Stomach (tissue), 19 donors: ENCODE results near the gene NEDD4. TPM values are rescaled to one million over a fixed set of nuclear protein-coding genes. Genes with fewer than 3 reads are reported as not detected.

ENCODE experiments used
- DNase-seq, 2 donors: peaks; one replicate each; pipeline versions ENCODE4 v3.0.0 to v3.0.0-alpha.2; 2013 to 2019
- H3K27ac ChIP-seq, 5 donors: fragments of 200-600 bp in 4 of 5; sonication (generic) in 4 of 5; one replicate each; pipeline ENCODE4 v1.5.1; 2013 to 2019; ENCODE audit warnings: mild to moderate bottlenecking in 1 of 5, moderate library complexity in 1 of 5
- H3K27me3 ChIP-seq, 3 donors: fragments of 200-600 bp; sonication (generic); one replicate each; pipeline ENCODE4 v1.5.1; 2017 to 2019; ENCODE audit warnings: mixed run types in 1 of 3
- H3K36me3 ChIP-seq, 4 donors: fragments of 200-600 bp; sonication (generic); 1 replicate in 3 of 4; 2 replicates in 1 of 4; pipeline ENCODE4 v1.5.1; 2016 to 2019
- H3K4me1 ChIP-seq, 4 donors: fragments of 200-600 bp; sonication (generic); one replicate each; pipeline ENCODE4 v1.5.1; 2016 to 2019
- H3K4me3 ChIP-seq, 4 donors: fragments of 200-600 bp; sonication (generic) in 3 of 4; one replicate each; pipeline ENCODE4 v1.5.1; 2016 to 2019; ENCODE audit warnings: mild to moderate bottlenecking in 1 of 4
- H3K9me3 ChIP-seq, 4 donors: fragments of 200-600 bp; sonication (generic); one replicate each; pipeline ENCODE4 v1.5.1; 2016 to 2019
- CTCF ChIP-seq, 7 experiments: fragments of 450-650 bp in 4 of 7; fragments of 200-600 bp in 3 of 7; sonication (generic) in 3 of 7; IDR thresholded peaks; one replicate each; pipeline ENCODE4 v1.5.1; 2016 to 2019; ENCODE audit warnings: antibody characterized with exemption in 7 of 7, control low read depth in 2 of 7, mild to moderate bottlenecking in 1 of 7
- EP300 ChIP-seq: sonication (generic); formaldehyde crosslinking; IDR thresholded peaks from one replicate; pipeline ENCODE4 v1.6.1; 2017; ENCODE audit warnings: antibody characterized with exemption
- POLR2A ChIP-seq, 4 donors: fragments of 450-650 bp; IDR thresholded peaks; one replicate each; pipeline ENCODE4 v1.6.1; 2016; ENCODE audit warnings: antibody characterized with exemption in 4 of 4, control low read depth in 2 of 4, mild to moderate bottlenecking in 1 of 4, moderate library complexity in 1 of 4
- POLR2AphosphoS5 ChIP-seq, 3 donors: sonication (generic); formaldehyde crosslinking; IDR thresholded peaks; one replicate each; pipeline ENCODE4 v1.6.1; 2016; ENCODE audit warnings: antibody characterized with exemption in 3 of 3
- WGBS, 5 donors: extraction: QIAGEN DNeasy Blood & Tissue Kit in 3 of 5; methylation state at CpG; one replicate each; pipeline versions ENCODE4 v1.1.5 to v1.1.7; 2013 to 2018; 5-methylcytosine and 5-hydroxymethylcytosine counted together
- intact Hi-C: fragments of 100-400 bp; cut with DNase I; formaldehyde crosslinking; loops from one replicate; pipeline ENCODE4 v1.15.1; 2023; ENCODE audit warnings: low total_unique reads
- long read RNA-seq, 10 donors: transcript quantifications; one replicate each; lab custom pipeline, GENCODE V29; 2026
- polyA plus RNA-seq, 3 donors: library from polyadenylated mRNA; stranded (reverse); fragments of 200-250 nt; gene quantifications; one replicate each; pipeline ENCODE4 v1.2.3, GENCODE V29; 2013
- total RNA-seq, 5 donors: library from RNA; depleted of rRNA; stranded (reverse); fragments of >200 nt; gene quantifications; one replicate each; pipeline versions ENCODE4 v1.1.0 to v1.2.3, GENCODE V29; 2014 to 2016
- donor health status: healthy with polysubstance abuse.
- donor health status: Bipolar disorder and iron deficiency.
- donor health status: healthy.

NEDD4 gene
- total RNA-seq (10 to 100 TPM in 4 of 5 donors, 1 to 10 TPM in 1; 2.9 to 40.8 (median 29.2) TPM), polyA plus RNA-seq (1 to 10 TPM; 2.9 to 4.9 (median 3.2) TPM)
- long read RNA-seq, donor 1: 0 reads
- long read RNA-seq, donor 2, partial matches to known transcripts: 0 of 1 reads
- long read RNA-seq, donor 2, other reads (novel, unspliced or antisense): 0 of 1 reads
- long read RNA-seq, donor 3, full-length matches to known transcripts: 1 of 1 reads
- long read RNA-seq, donor 3, partial matches to known transcripts: 0 of 1 reads
- long read RNA-seq, donor 3, other reads (novel, unspliced or antisense): 0 of 1 reads
- long read RNA-seq, donor 4: 0 reads
- long read RNA-seq, donor 5: 0 reads
- long read RNA-seq, donor 6, partial matches to known transcripts: 0 of 1 reads
- long read RNA-seq, donor 6, other reads (novel, unspliced or antisense): 0 of 1 reads
- long read RNA-seq, donor 7: 0 reads
- long read RNA-seq, donor 8, partial matches to known transcripts: 0 of 1 reads
- long read RNA-seq, donor 8, other reads (novel, unspliced or antisense): 0 of 1 reads
- long read RNA-seq, donor 9, full-length matches to known transcripts: 1 of 1 reads
- long read RNA-seq, donor 9, partial matches to known transcripts: 0 of 1 reads
- long read RNA-seq, donor 9, other reads (novel, unspliced or antisense): 0 of 1 reads
- long read RNA-seq, donor 10, full-length matches to known transcripts: 1 of 1 reads
- long read RNA-seq, donor 10, partial matches to known transcripts: 0 of 1 reads
- long read RNA-seq, donor 10, other reads (novel, unspliced or antisense): 0 of 1 reads

GRCh38 chr15:55993111-55993803 lies at the start of gene NEDD4:
Gene NEDD4 (minus strand): TSS chr15:55993612. CDS start chr15:55993555, 57 bp downstream.
- peak; percentile 79 to 96 for DNase-seq
- Histone ChIP-seq H3K27me3 (no peaks in the 10 kb centered on the region), H3K9me3 (no peaks in the 10 kb centered on the region), H3K4me3 (peak within 1 kb of the TSS; percentile 78 to 89 (median 86)), H3K36me3 (no peaks in the 10 kb centered on the region), H3K4me1 (peaks cover 15 to 25% (median 20%) of the 10 kb centered on the region in 4 donors), H3K27ac (peak within 1 kb of the TSS; percentile 81 to 95 (median 89))
- 0 to 1% (median 0%) methylated on average over 24 to 83 of the region's 83 CpGs for WGBS, 5 donors
- peak in 2 of 3 donors; percentile 69 to 73 for TF ChIP-seq POLR2AphosphoS5 (IDR thresholded peaks at IDR 0.05)
- peak in 5 of 7 experiments; percentile 22 to 56 (median 24) for TF ChIP-seq CTCF (IDR thresholded peaks at IDR 0.05)
- TF ChIP-seq POLR2A (IDR thresholded peaks at IDR 0.05): no peak
- no peak for TF ChIP-seq EP300
- intact Hi-C loops: no loop called here

GRCh38 chr15:56042498-56042897 lies 49.1 kb upstream of the NEDD4 start:
- TF ChIP-seq CTCF (IDR thresholded peaks at IDR 0.05): no peak
- no peak for TF ChIP-seq POLR2A (IDR thresholded peaks at IDR 0.05)
- TF ChIP-seq POLR2AphosphoS5 (IDR thresholded peaks at IDR 0.05): no peak
- no peak for TF ChIP-seq EP300
- peaks cover 0 to 5% (median 0%) of the 10 kb centered on the region in 4 donors for H3K9me3 ChIP-seq
- no peak overlapping the region for H3K27ac ChIP-seq
- H3K4me1 ChIP-seq: peaks cover 0 to 9% (median 5%) of the 10 kb centered on the region in 4 donors
- WGBS, 5 donors: 59 to 79% (median 65%) methylated on average over 4 of the region's 4 CpGs
- intact Hi-C loops: no loop called here
- H3K36me3 ChIP-seq: no peaks in the 10 kb centered on the region
- no peak overlapping the region for H3K4me3 ChIP-seq
- H3K27me3 ChIP-seq: no peaks in the 10 kb centered on the region
- no peak for DNase-seq

GRCh38 chr15:56042031-56042430 lies 48.6 kb upstream of the NEDD4 start:
- 51 to 81% (median 67%) methylated on average over 1 of the region's 1 CpG for WGBS, 5 donors
- no peak for TF ChIP-seq EP300
- DNase-seq: no peak
- Histone ChIP-seq H3K4me1 (peaks cover 0 to 9% (median 5%) of the 10 kb centered on the region in 4 donors), H3K4me3 (no peak overlapping the region), H3K27me3 (no peaks in the 10 kb centered on the region), H3K27ac (no peak overlapping the region), H3K36me3 (no peaks in the 10 kb centered on the region), H3K9me3 (peaks cover 0 to 5% (median 0%) of the 10 kb centered on the region in 4 donors)
- intact Hi-C loops: no loop called here

- WGBS, 5 donors: 37 to 49% (median 45%) methylated on average over 8 of the region's 8 CpGs
- H3K36me3 ChIP-seq: no peaks in the 10 kb centered on the region
- intact Hi-C loops: no loop called here
- TF ChIP-seq EP300: no peak
- TF ChIP-seq POLR2AphosphoS5 (IDR thresholded peaks at IDR 0.05): peak; percentile 23 to 88 (median 42)
- peak; percentile 66 to 91 for DNase-seq
- H3K27me3 ChIP-seq: no peaks in the 10 kb centered on the region
- peaks cover 0 to 9% (median 5%) of the 10 kb centered on the region in 4 donors for H3K4me1 ChIP-seq
- H3K4me3 ChIP-seq: no peak overlapping the region
- H3K27ac ChIP-seq: peak overlapping the region in 3 of 5 donors; percentile 32 to 59 (median 40)
- peaks cover 0 to 5% (median 0%) of the 10 kb centered on the region in 4 donors for H3K9me3 ChIP-seq
Observed at GRCh38 chr15:56040081-56041035, 46.9 kb upstream of the NEDD4 start.
